CD4-positive, alpha-beta T cell (primary cell): Measurements from ENCODE around the gene RCC2. TPM values are rescaled to one million over a fixed set of nuclear protein-coding genes. Genes with fewer than 3 reads are reported as not detected.

Experiments used
- ATAC-seq: fragments of 200-7000 bp; cut with Tn5 transposase; one replicate; pipeline ENCODE4 v1.10.0; 2022; ENCODE audit warnings: mild to moderate bottlenecking; ENCODE audit not compliant: poor library complexity
- CTCF ChIA-PET: fragments of 350-600 bp; sonication (Branson Sonifier 250); formaldehyde crosslinking; loops from one replicate; lab custom pipeline; 2021; ENCODE audit warnings: antibody characterized with exemption, inconsistent platforms; lab: Charles Lee
- POLR2A ChIA-PET: fragments of 350-600 bp; sonication (Branson Sonifier 250); formaldehyde crosslinking; loops from one replicate; lab custom pipeline; 2021; ENCODE audit warnings: antibody characterized with exemption, inconsistent platforms; lab: Charles Lee
- DNase-seq, 14 experiments: peaks; one replicate each; pipeline ENCODE4 v3.0.0-alpha.2; 2013 to 2020; ENCODE audit warnings: mixed read lengths in 2 of 14
- H3K27ac ChIP-seq, 2 donors: one replicate each; pipeline versions ENCODE4 v1.5.1 to v1.7.0; 2013; ENCODE audit warnings: low read length in 2 of 2, low read depth in 1 of 2, mild to moderate bottlenecking in 1 of 2
- H3K27me3 ChIP-seq, 2 experiments: 1 replicate in 1 of 2; 2 replicates in 1 of 2; pipeline versions ENCODE4 v1.6.1 to v1.7.0; 2013; ENCODE audit warnings: low read length in 2 of 2, control low read depth in 1 of 2, mild to moderate bottlenecking in 1 of 2, moderate library complexity in 1 of 2; ENCODE audit not compliant: insufficient read depth in 2 of 2, control insufficient read depth in 1 of 2
- H3K36me3 ChIP-seq: one replicate; pipeline ENCODE4 v1.6.1; 2013; ENCODE audit warnings: low read length, control low read depth; ENCODE audit not compliant: insufficient read depth
- H3K4me1 ChIP-seq: one replicate; pipeline ENCODE4 v1.6.1; 2013; ENCODE audit warnings: low read length, control low read depth; ENCODE audit not compliant: insufficient read depth
- H3K4me3 ChIP-seq: one replicate; pipeline ENCODE4 v1.5.1; 2013; ENCODE audit warnings: mild to moderate bottlenecking, low read length, moderate library complexity
- H3K9me3 ChIP-seq, 2 experiments: 1 replicate in 1 of 2; 2 replicates in 1 of 2; pipeline versions ENCODE4 v1.6.1 to v1.7.0; 2013; ENCODE audit warnings: low read length in 2 of 2, mild to moderate bottlenecking in 2 of 2, control low read depth in 1 of 2, moderate library complexity in 1 of 2; ENCODE audit not compliant: control insufficient read depth in 1 of 2, insufficient read depth in 1 of 2
- H3K27ac Mint-ChIP-seq: one replicate; pipeline ENCODE4 v1.8.0; 2020; ENCODE audit warnings: mixed read lengths
- H3K27me3 Mint-ChIP-seq: one replicate; pipeline ENCODE4 v1.8.0; 2021; ENCODE audit warnings: mixed read lengths
- H3K36me3 Mint-ChIP-seq: one replicate; pipeline ENCODE4 v1.8.0; 2021; ENCODE audit warnings: low read depth, mixed read lengths
- H3K4me1 Mint-ChIP-seq: one replicate; pipeline ENCODE4 v1.8.0; 2021; ENCODE audit warnings: low read depth, mixed read lengths
- H3K4me3 Mint-ChIP-seq: one replicate; pipeline ENCODE4 v1.8.0; 2020; ENCODE audit warnings: mild to moderate bottlenecking, mixed read lengths
- H3K9me3 Mint-ChIP-seq: one replicate; pipeline ENCODE4 v1.8.0; 2020; ENCODE audit warnings: mixed read lengths
- intact Hi-C, 2 experiments: fragments of 100-400 bp; cut with DNase I in 1 of 2; cut with micrococcal nuclease in 1 of 2; formaldehyde crosslinking; loops; one replicate each; pipeline versions ENCODE4 v1.15.1 to v1.9.0; 2023 to 2025; cut with DNase I, micrococcal nuclease
- total RNA-seq, 174 experiments: library from RNA in 2 of 174; stranded (reverse) in 2 of 174; gene quantifications; one replicate each; pipeline ENCODE4 v1.2.3 and lab custom pipeline; 2021 to 2026
- TF ChIP-seq, protein P1 (sequence below): fragments of 200-600 bp; IDR thresholded peaks from one replicate; pipeline ENCODE4 v1.8.0; 2022; ENCODE audit warnings: antibody characterized with exemption, mild to moderate bottlenecking

The RCC2 gene
- total RNA-seq, 2 experiments from 2014 or later, result 20.1 to 21.0 TPM

DNA sequence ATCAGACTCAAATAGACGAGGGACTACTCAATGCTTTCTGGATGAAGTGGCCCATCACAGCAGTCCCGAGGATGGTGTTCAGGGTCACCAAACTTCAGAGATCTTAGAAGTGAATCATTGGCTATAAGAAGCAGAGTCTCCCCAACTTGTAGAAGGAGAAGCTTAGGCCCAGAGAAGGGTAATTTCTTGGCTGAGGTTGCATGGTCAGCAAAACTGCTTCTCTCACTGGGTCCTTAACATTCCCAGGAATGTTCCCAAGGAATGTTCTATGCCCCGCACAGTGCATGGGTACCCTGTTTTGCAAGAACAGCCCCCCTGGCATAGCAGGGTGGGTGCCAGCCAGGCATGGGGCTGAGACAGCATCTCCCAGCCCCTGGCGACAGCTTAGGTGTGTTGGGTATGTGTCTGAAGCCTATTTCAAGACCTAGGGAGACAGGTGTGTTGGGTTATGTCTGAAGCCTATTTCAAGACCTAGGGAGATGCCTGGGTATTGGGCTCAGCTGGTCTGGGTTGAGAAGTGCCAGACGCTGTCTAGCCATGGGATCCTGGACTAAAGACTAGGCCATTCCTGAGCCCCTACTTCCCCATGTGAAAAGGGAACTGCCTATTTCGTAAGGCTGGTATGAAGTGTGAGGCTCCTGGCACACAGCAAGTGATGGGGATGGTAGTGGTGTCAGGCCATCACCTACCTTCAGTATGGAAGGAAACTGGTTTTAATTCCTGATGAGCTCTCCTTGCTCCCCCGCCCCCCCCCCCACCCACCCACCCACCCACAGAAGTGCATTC lies 41.4 kb downstream of the RCC2 start:
- Mint-ChIP-seq H3K4me3 (no peak overlapping the region), H3K36me3 (no peaks in the 10 kb centered on the region), H3K27ac (no peak overlapping the region), H3K9me3 (no peaks in the 10 kb centered on the region), H3K27me3 (no peaks in the 10 kb centered on the region), H3K4me1 (no peaks in the 10 kb centered on the region)
- no peaks in the 10 kb centered on the region for H3K9me3 ChIP-seq
- H3K27me3 ChIP-seq, result no peaks in the 10 kb centered on the region
- H3K36me3 ChIP-seq, result no peaks in the 10 kb centered on the region
- ATAC-seq (no peak), DNase-seq (peak in 2 of 14 experiments; percentile 20 to 33)
- POLR2A ChIA-PET, result no interaction called here
- TF ChIP-seq, protein P1, sequence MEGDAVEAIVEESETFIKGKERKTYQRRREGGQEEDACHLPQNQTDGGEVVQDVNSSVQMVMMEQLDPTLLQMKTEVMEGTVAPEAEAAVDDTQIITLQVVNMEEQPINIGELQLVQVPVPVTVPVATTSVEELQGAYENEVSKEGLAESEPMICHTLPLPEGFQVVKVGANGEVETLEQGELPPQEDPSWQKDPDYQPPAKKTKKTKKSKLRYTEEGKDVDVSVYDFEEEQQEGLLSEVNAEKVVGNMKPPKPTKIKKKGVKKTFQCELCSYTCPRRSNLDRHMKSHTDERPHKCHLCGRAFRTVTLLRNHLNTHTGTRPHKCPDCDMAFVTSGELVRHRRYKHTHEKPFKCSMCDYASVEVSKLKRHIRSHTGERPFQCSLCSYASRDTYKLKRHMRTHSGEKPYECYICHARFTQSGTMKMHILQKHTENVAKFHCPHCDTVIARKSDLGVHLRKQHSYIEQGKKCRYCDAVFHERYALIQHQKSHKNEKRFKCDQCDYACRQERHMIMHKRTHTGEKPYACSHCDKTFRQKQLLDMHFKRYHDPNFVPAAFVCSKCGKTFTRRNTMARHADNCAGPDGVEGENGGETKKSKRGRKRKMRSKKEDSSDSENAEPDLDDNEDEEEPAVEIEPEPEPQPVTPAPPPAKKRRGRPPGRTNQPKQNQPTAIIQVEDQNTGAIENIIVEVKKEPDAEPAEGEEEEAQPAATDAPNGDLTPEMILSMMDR, result no peak
- no peak overlapping the region for H3K27ac ChIP-seq
- H3K4me1 ChIP-seq, result peaks cover 6% of the 10 kb centered on the region
- H3K4me3 ChIP-seq, result no peak overlapping the region
- CTCF ChIA-PET, result no interaction called here
- intact Hi-C loops, result no loop called here

GRCh38 chr1:17393230-17393629 lies 46.2 kb downstream of the RCC2 start:
- Histone ChIP-seq H3K27ac (no peak overlapping the region), H3K4me3 (no peak overlapping the region), H3K27me3 (peaks cover 0 to 5% of the 10 kb centered on the region in 2 experiments), H3K4me1 (peaks cover 6% of the 10 kb centered on the region), H3K36me3 (no peaks in the 10 kb centered on the region), H3K9me3 (no peaks in the 10 kb centered on the region)
- TF ChIP-seq, protein P1, result no peak
- ChIA-PET POLR2A (no interaction called here), CTCF (no interaction called here)
- no peak overlapping the region for H3K4me3 Mint-ChIP-seq
- no peaks in the 10 kb centered on the region for H3K4me1 Mint-ChIP-seq
- intact Hi-C loops, result no loop called here
- H3K27ac Mint-ChIP-seq, result no peak overlapping the region
- no peaks in the 10 kb centered on the region for H3K27me3 Mint-ChIP-seq
- DNase-seq, result no peak
- no peak for ATAC-seq
- no peaks in the 10 kb centered on the region for H3K36me3 Mint-ChIP-seq
- no peaks in the 10 kb centered on the region for H3K9me3 Mint-ChIP-seq

GRCh38 chr1:17392199-17392740 lies 47.2 kb downstream of the RCC2 start:
- Mint-ChIP-seq H3K9me3 (no peaks in the 10 kb centered on the region), H3K4me3 (no peak overlapping the region), H3K27me3 (peaks cover 3% of the 10 kb centered on the region), H3K27ac (no peak overlapping the region), H3K4me1 (no peaks in the 10 kb centered on the region), H3K36me3 (no peaks in the 10 kb centered on the region)
- POLR2A ChIA-PET, result no interaction called here
- Histone ChIP-seq H3K9me3 (no peaks in the 10 kb centered on the region), H3K27ac (no peak overlapping the region), H3K27me3 (peaks cover 0 to 5% of the 10 kb centered on the region in 2 experiments), H3K36me3 (no peaks in the 10 kb centered on the region), H3K4me3 (no peak overlapping the region), H3K4me1 (peaks cover 6% of the 10 kb centered on the region)
- ATAC-seq, result no peak
- no peak for DNase-seq
- intact Hi-C loops, result no loop called here
- TF ChIP-seq, protein P1, result no peak
- CTCF ChIA-PET, result no interaction called here
